HEK293 (cell line): ENCODE measurements around the gene SRGN.

ENCODE experiments used
- CTCF ChIA-PET: fragments of 350-600 bp; formaldehyde crosslinking; extraction: SDS; loops from one replicate; lab custom pipeline; 2021; ENCODE audit warnings: antibody characterized with exemption; lab: Yijun Ruan, JAX
- POLR2A ChIA-PET: fragments of 300-600 bp; formaldehyde crosslinking; extraction: SDS; loops from one replicate; lab custom pipeline; 2020; ENCODE audit warnings: antibody characterized with exemption, inconsistent platforms; lab: Yijun Ruan, JAX
- H3K27ac ChIP-seq: fragments of 200-500 bp; sonication (Bioruptor generic); 2 replicates; pipeline ENCODE4 v1.5.1; 2014; ENCODE audit warnings: low read depth, low read length, control low read depth, inconsistent platforms; ENCODE audit errors: extremely low read depth
- H3K36me3 ChIP-seq, 2 experiments: fragments of 200-500 bp in 1 of 2; sonication (Bioruptor generic) in 1 of 2; 1 replicate in 1 of 2; 2 replicates in 1 of 2; pipeline ENCODE4 v1.5.1; 2014 to 2017; ENCODE audit warnings: inconsistent platforms in 2 of 2, low read length in 2 of 2; ENCODE audit not compliant: control insufficient read depth in 2 of 2, insufficient read depth in 1 of 2
- H3K4me1 ChIP-seq: fragments of 200-500 bp; sonication (Bioruptor generic); 2 replicates; pipeline ENCODE4 v1.5.1; 2014; ENCODE audit warnings: mild to moderate bottlenecking, low read length, inconsistent platforms; ENCODE audit not compliant: control insufficient read depth, insufficient read depth
- H3K4me3 ChIP-seq: 2 replicates; pipeline ENCODE4 v1.5.1; 2011; ENCODE audit warnings: low read depth, mild to moderate bottlenecking, control low read depth, low read length, moderate library complexity
- H3K9me3 ChIP-seq: fragments of 200-500 bp; sonication (Bioruptor generic); 2 replicates; pipeline ENCODE4 v1.5.1; 2014; ENCODE audit warnings: low read depth, low read length, inconsistent platforms; ENCODE audit not compliant: control insufficient read depth, insufficient read depth
- EGR2 ChIP-seq: fragments of 450-650 bp; formaldehyde crosslinking; IDR thresholded peaks from 2 replicates; pipeline ENCODE4 v1.5.1; 2016; ENCODE audit warnings: low read depth, missing biosample characterization, missing genetic modification characterization
- HOXA7 ChIP-seq: sonication (generic); formaldehyde crosslinking; IDR thresholded peaks from 2 replicates; pipeline ENCODE4 v1.8.1; 2022; ENCODE audit warnings: missing genetic modification reagents, borderline replicate concordance
- KLF1 ChIP-seq: fragments of 450-650 bp; formaldehyde crosslinking; IDR thresholded peaks from 2 replicates; pipeline ENCODE4 v1.5.1; 2016; ENCODE audit warnings: missing biosample characterization, missing genetic modification characterization
- KLF16 ChIP-seq: fragments of 450-650 bp; formaldehyde crosslinking; IDR thresholded peaks from 2 replicates; pipeline ENCODE4 v1.5.1; 2017; ENCODE audit warnings: missing biosample characterization, missing genetic modification characterization
- PRDM10 ChIP-seq: fragments of 450-650 bp; formaldehyde crosslinking; IDR thresholded peaks from 2 replicates; pipeline ENCODE4 v1.5.1; 2016; ENCODE audit warnings: missing biosample characterization, missing genetic modification characterization
- REST ChIP-seq: fragments of 450-650 bp; formaldehyde crosslinking; IDR thresholded peaks from 2 replicates; pipeline ENCODE4 v1.5.1; 2016; ENCODE audit warnings: missing biosample characterization, missing genetic modification characterization
- TSHZ1 ChIP-seq: fragments of 450-650 bp; formaldehyde crosslinking; IDR thresholded peaks from 2 replicates; pipeline ENCODE4 v1.5.1; 2016; ENCODE audit warnings: missing biosample characterization, missing genetic modification characterization, borderline replicate concordance
- ZBTB1 ChIP-seq: fragments of 450-650 bp; formaldehyde crosslinking; IDR thresholded peaks from 2 replicates; pipeline ENCODE4 v1.5.1; 2016; ENCODE audit warnings: missing biosample characterization, missing genetic modification characterization
- ZBTB11 ChIP-seq: fragments of 450-650 bp; formaldehyde crosslinking; conservative IDR thresholded peaks from 2 replicates; pipeline ENCODE4 v1.5.1; 2016; ENCODE audit warnings: low read depth, missing biosample characterization, missing genetic modification characterization
- ZBTB20 ChIP-seq: fragments of 450-650 bp; formaldehyde crosslinking; IDR thresholded peaks from 2 replicates; pipeline ENCODE4 v1.5.1; 2016; ENCODE audit warnings: missing biosample characterization, missing genetic modification characterization
- ZNF121 ChIP-seq: fragments of 450-650 bp; formaldehyde crosslinking; IDR thresholded peaks from 2 replicates; pipeline ENCODE4 v1.5.1; 2016; ENCODE audit warnings: missing biosample characterization, missing genetic modification characterization
- ZNF140 ChIP-seq: fragments of 450-650 bp; formaldehyde crosslinking; IDR thresholded peaks from 2 replicates; pipeline ENCODE4 v1.5.1; 2016; ENCODE audit warnings: missing biosample characterization, missing genetic modification characterization
- ZNF184 ChIP-seq: fragments of 450-650 bp; IDR thresholded peaks from 2 replicates; pipeline ENCODE4 v1.5.1; 2018; ENCODE audit warnings: missing biosample characterization, mild to moderate bottlenecking, missing genetic modification characterization
- ZNF416 ChIP-seq: fragments of 450-650 bp; formaldehyde crosslinking; IDR thresholded peaks from 2 replicates; pipeline ENCODE4 v1.5.1; 2016; ENCODE audit warnings: missing biosample characterization, missing genetic modification characterization
- ZNF521 ChIP-seq: fragments of 450-650 bp; formaldehyde crosslinking; IDR thresholded peaks from 2 replicates; pipeline ENCODE4 v1.5.1; 2017; ENCODE audit warnings: missing biosample characterization, mild to moderate bottlenecking, missing genetic modification characterization
- ZNF544 ChIP-seq: fragments of 450-650 bp; formaldehyde crosslinking; IDR thresholded peaks from 2 replicates; pipeline ENCODE4 v1.5.0; 2017; ENCODE audit warnings: missing biosample characterization, missing genetic modification characterization
- ZNF571 ChIP-seq: fragments of 450-650 bp; formaldehyde crosslinking; IDR thresholded peaks from 2 replicates; pipeline ENCODE4 v1.5.0; 2017; ENCODE audit warnings: missing biosample characterization, missing genetic modification characterization
- ZNF623 ChIP-seq: fragments of 450-650 bp; formaldehyde crosslinking; IDR thresholded peaks from 2 replicates; pipeline ENCODE4 v1.5.1; 2016; ENCODE audit warnings: missing biosample characterization, missing genetic modification characterization
- ZNF626 ChIP-seq: fragments of 450-650 bp; sonication (Bioruptor Pico); formaldehyde crosslinking; IDR thresholded peaks from 2 replicates; pipeline ENCODE4 v1.5.1; 2018; ENCODE audit warnings: missing biosample characterization, missing genetic modification characterization, inconsistent platforms
- ZNF776 ChIP-seq: fragments of 450-650 bp; formaldehyde crosslinking; IDR thresholded peaks from 2 replicates; pipeline ENCODE4 v1.5.0; 2017; ENCODE audit warnings: missing biosample characterization, missing genetic modification characterization, borderline replicate concordance
- ZNF843 ChIP-seq: fragments of 450-650 bp; formaldehyde crosslinking; IDR thresholded peaks from 2 replicates; pipeline ENCODE4 v1.5.1; 2016; ENCODE audit warnings: missing biosample characterization, missing genetic modification characterization
- TF ChIP-seq, protein P1 (sequence below): fragments of 450-650 bp; IDR thresholded peaks from 2 replicates; pipeline ENCODE4 v1.5.1; 2018; ENCODE audit warnings: missing biosample characterization, mild to moderate bottlenecking, missing genetic modification characterization

Gene SRGN

GRCh38 chr10:69060127-69060798 is 27.6 kb upstream of the SRGN start:
- ChIA-PET POLR2A (no interaction called here), CTCF (interaction anchor here (0.7 kb wide), 1 partner anchor 440 kb away, joined by 5 read pairs; no protein-coding TSS in a partner anchor)
- Histone ChIP-seq H3K4me1 (no peaks in the 10 kb centered on the region), H3K27ac (no peak overlapping the region), H3K4me3 (no peak overlapping the region), H3K36me3 (no peaks in the 10 kb centered on the region), H3K9me3 (no peaks in the 10 kb centered on the region)
- peak; percentile 39; the same call in 1 of the 2 replicates for TF ChIP-seq ZNF121 (tag by site-specific recombination)
- no peak for TF ChIP-seq ZBTB20 (tag by site-specific recombination)
- TF ChIP-seq ZNF626 (tag by site-specific recombination), result no peak
- peak; percentile 34; the same call in 1 of the 2 replicates for TF ChIP-seq ZBTB11 (tag by site-specific recombination)
- TF ChIP-seq ZNF623 (tag by site-specific recombination), result peak; percentile 48; the same call in 1 of the 2 replicates
- TF ChIP-seq TSHZ1 (tag by site-specific recombination), result no peak
- no peak for TF ChIP-seq PRDM10
- TF ChIP-seq ZNF544 (tag by site-specific recombination), result no peak
- no peak for TF ChIP-seq EGR2
- TF ChIP-seq ZNF416 (tag by site-specific recombination), result no peak
- TF ChIP-seq HOXA7 (CRISPR knock-in tag), result no peak
- no peak for TF ChIP-seq ZNF776 (tag by site-specific recombination)
- TF ChIP-seq ZNF140 (tag by site-specific recombination), result no peak
- TF ChIP-seq ZBTB1 (tag by site-specific recombination), result no peak
- TF ChIP-seq ZNF184, result no peak
- no peak for TF ChIP-seq REST (tag by site-specific recombination)
- no peak for TF ChIP-seq ZNF843 (tag by site-specific recombination)
- TF ChIP-seq ZNF571 (tag by site-specific recombination), result no peak
- TF ChIP-seq, protein P1, sequence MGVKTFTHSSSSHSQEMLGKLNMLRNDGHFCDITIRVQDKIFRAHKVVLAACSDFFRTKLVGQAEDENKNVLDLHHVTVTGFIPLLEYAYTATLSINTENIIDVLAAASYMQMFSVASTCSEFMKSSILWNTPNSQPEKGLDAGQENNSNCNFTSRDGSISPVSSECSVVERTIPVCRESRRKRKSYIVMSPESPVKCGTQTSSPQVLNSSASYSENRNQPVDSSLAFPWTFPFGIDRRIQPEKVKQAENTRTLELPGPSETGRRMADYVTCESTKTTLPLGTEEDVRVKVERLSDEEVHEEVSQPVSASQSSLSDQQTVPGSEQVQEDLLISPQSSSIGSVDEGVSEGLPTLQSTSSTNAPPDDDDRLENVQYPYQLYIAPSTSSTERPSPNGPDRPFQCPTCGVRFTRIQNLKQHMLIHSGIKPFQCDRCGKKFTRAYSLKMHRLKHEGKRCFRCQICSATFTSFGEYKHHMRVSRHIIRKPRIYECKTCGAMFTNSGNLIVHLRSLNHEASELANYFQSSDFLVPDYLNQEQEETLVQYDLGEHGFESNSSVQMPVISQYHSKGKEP (tag by site-specific recombination), result no peak
- TF ChIP-seq KLF1 (tag by site-specific recombination), result no peak
- TF ChIP-seq KLF16 (tag by site-specific recombination), result no peak
- TF ChIP-seq ZNF521 (tag by site-specific recombination), result no peak
